GM19452 (cell line): ENCODE measurements around the gene RFNG.
A peak's percentile ranks its signal among the peaks of the same experiment; 100 is the strongest.

Experiments used
- ATAC-seq: cut with Tn5 transposase; IDR thresholded peaks from one replicate; pipeline ENCODE4 v1.9.1; 2021; ENCODE audit not compliant: unreplicated experiment

The RFNG gene, protein sequence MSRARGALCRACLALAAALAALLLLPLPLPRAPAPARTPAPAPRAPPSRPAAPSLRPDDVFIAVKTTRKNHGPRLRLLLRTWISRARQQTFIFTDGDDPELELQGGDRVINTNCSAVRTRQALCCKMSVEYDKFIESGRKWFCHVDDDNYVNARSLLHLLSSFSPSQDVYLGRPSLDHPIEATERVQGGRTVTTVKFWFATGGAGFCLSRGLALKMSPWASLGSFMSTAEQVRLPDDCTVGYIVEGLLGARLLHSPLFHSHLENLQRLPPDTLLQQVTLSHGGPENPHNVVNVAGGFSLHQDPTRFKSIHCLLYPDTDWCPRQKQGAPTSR

DNA sequence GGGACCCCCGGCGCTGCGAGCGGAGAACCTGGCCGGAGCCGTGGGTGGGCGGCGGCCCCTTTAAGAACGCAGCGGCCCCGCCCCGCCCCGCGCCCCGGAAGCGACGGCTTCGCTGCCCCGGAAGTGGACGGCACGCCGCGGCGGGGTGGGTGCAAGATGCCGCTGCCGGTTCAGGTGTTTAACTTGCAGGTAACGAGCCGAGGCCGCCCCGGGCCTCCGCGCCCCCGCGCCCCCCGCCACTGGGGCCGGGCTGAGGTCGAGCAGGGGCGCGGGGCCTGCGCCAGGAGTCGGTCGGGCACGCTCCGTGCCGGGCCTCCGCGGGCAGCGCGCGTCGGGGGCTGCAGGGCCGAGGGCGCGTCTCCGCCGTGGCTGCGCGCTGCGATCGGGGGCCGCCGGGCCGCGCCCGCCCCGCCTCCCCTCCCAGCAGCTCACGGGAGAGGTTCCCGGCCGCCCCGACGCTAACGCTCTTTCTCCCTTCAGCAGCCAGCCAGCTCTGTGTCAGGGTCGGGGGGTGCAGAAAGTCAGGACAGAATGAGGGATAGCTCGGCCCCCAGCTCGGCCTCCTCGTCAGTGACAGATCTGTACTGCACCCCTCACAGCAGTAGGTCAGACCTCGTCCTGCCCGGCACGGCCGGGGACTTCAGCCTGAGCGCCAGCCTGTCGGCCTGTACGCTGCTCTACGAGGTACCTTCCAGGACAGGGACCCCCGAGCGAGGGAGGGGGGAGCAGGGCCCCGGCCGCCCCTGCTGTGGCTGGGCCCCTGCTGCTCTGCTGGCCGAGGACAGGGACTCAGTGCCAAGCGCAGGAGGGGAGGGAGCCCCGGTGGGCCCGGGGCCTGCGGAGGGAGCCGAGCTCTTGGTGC is at the start of gene RFNG, which contains the start of gene GPS1:
Gene RFNG, minus strand, starts transcription at position 36 of the 862 bp plus-strand sequence. CDS start 45 bp downstream, outside the sequence.
Gene GPS1, plus strand, starts transcription at position 123 of the 862 bp plus-strand sequence. Its CDS starts 34 bp downstream, at position 157.
- ATAC-seq, result peak; percentile 62

- ATAC-seq, result no peak
These were observed 49.7 kb upstream of the RFNG start for GRCh38 chr17:82101301-82101715.

DNA sequence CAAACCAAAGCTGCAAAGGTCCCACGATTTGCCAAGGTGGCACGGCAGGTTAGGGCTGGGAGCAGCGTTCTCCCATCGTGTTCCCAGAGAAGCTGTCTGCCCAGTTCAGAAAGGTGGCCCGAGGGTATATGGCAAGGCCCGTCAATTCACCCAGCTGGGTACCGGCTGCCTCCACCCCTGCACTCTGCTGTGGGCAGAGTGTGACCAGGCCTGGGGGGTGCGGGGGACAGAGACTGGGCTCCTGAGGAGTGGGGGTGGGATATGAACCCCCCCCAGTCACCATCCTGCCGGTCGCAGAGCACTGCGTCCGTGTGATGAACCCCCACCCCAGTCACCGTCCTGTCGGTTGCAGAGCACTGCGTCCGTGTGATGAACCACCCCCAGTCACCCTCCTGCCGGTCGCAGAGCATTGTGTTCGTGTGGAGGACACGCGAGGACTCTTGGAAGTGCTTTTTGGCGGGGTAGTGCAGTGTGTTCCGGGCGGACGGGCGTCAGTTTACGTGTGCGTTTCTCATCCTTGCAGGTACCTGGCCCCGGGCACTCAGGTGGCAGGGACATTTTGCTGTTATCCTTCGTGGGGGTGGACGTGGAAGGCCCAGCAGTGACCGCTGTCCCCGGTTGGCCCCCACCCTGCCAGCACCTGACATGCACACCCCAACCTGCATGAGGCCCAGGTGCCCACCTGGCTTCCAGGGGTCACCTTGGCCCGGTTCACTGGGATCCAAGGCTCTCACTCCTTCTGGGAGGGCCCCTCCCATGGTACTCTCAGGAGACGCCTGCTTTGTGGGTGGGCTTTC is 49.1 kb upstream of the RFNG start:
- ATAC-seq, result no peak

GRCh38 chr17:82098939-82099763 is 47.5 kb upstream of the RFNG start:
- ATAC-seq, result peak; percentile 11

GRCh38 chr17:82098169-82098938 is 46.7 kb upstream of the RFNG start, which contains the start of gene FASN:
TSS of gene FASN (minus strand) at chr17:82098236. CDS start at chr17:82096445, 1,791 bp downstream.
- ATAC-seq, result peak; percentile 67

- ATAC-seq, result no peak
These were observed 46.2 kb upstream of the RFNG start for GRCh38 chr17:82097919-82098168.

GRCh38 chr17:82097184-82097918 is 45.7 kb upstream of the RFNG start:
- ATAC-seq, result peak; percentile 2

DNA sequence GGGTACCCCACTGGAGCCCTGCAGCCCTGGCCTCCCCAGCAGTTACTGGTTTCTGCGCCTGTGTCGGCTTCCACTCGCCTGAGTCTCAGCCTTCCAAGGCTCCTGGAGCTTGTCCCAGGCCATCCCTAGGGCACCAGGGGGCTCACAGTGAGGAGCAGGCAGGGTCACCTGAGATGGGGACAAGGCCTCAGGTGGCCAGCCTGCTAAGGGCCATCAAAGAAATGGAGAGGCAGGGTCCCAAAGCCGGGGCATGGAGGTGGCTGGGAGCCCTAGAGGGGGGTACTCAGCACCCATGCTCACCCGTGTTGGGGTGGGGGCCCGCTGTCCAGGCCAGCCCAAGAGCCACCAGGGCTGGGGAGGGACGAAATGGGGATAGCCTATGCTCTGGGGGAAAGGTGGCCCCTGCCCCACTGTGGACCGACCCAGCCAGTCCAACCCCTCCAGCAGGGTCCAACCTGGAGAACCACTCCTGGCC is 45.1 kb upstream of the RFNG start:
- no peak for ATAC-seq

DNA sequence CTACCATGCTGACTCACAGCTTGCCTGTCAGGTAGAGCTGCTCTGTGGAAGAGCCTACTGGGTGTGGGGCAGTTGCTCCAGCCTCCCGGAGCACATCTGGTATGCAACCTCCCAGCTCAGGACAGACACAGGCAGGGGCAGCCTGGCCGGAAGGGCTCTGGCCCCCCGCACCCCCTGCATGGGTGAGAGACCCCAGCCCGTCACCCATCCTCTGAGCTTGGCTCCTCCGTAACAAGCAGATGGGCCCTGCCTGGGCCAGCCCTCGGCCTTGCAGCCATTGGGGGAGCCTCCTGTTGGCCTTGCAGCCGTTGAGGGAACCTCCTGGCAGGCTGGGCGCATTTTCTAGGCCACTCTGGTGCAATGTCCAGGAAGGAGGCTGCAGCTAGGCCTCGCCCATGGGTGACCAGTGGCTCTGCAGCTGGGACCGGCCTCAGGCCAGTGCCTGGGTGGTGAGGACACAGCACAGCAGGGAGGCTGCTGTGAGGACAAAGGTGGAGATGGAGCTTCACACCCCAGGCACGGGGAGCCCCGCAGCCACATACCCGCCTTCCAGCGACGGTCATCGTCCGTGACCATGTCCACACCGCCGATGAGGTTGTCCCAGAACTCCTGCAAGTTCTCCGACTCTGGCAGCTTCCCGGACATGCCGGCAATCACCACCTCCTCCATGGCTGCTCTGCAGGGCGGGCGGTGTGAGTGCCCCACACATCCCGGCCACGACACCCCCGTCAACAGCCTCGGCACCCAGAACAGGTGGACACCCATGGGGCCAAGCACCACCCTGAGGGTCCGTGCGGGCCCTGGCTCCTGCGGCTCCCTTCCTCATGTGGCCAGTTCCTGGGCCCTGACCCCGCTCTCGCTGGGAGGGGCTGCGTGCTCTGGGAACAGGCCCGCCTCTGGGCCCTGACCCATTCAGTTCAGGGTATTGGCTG is 44.4 kb upstream of the RFNG start:
- no peak for ATAC-seq

- no peak for ATAC-seq
These were observed 43.5 kb upstream of the RFNG start for GRCh38 chr17:82094931-82095776.

DNA sequence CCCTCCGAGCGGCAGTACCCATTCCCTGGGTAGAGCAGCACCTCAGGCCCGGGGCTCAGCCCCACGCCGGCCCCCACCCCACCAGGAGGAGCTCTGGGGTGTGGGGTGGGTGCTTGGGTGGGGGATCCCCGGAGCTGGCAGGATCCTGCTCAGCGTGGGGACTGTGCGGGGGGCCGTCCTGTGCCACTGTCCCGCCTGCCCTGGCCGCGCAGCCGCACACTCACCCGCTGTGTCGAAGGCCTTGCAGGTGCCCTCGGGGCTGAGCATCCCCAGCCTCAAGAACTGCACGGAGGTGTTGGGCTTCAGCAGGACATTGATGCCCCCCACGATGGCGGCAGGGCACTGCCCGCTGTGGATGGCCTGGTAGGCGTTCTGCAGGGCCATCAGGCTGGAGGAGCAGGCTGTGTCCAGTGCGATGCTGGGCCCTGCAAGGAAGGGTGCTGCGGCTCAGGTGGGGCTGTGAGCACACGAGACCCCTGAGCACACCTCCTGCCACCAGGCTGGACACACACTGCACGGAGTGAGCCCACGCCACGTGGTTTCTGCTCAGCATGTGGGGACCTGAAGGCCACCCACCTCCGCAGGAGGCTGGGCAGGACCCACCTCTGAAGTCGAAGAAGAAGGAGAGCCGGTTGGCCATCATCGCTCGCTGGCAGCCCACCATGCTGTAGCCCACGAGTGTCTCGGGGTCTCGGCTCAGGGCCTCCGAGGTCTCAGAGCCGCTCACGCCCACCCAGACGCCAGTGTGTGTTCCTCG is 41.6 kb upstream of the RFNG start:
- ATAC-seq, result no peak

DNA sequence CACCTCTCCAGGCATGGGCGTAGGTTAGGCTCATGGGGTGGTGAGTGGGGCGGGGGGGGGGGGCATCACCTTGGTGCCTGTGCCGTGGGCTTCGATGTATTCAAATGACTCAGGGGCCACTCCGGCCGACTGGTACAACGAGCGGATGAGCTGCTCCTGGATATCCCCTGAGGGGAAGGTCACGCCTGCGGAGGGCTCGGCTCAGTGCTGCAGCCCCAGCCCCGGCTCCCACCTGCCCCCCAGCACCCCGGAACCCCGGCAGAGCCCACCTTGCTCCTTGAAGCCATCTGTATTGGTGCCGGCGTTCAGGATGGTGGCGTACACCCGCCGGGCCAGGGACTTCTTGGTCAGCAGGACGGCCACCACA is 41.0 kb upstream of the RFNG start:
- ATAC-seq, result no peak

GRCh38 chr17:82092094-82092586 is 40.5 kb upstream of the RFNG start:
- ATAC-seq, result no peak

- ATAC-seq, result no peak
These were observed 39.9 kb upstream of the RFNG start for GRCh38 chr17:82091264-82092066.

DNA sequence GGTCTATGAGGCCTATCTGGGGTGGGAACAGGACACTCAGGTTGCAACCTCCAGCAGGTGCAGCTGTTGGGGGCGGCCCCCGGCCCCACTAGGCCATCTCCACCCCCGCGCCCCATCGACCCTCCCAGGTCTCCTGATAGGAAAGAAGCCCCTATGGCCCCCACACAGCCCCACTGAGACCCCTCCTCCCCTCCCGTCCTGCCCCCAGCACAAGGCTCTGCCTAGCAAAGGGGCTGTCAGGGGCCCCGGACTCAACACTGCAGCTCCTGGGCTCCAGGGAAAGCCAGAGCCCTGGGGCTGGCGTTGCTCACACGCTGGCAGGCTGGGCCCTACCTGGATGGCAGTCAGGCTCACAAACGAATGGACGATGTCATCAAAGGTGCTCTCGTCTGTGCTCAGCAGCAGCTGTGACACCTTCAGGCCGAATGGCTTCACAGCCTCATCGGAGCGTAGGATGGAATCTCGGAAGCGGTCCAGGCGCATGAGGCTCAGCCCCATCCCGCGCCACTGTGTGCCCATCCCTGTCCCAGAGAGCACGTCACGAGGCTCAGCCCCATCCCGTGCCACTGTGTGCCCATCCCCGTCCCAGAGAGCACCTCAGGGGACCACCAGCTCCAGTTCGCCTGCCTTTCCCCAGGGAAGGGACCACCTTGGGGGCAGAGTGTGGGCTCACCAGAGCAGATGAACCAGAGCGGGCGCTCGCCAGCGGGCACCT is 39.1 kb upstream of the RFNG start:
- ATAC-seq, result no peak
